GM19238 (cell line): ENCODE results near the gene ZNF584.

Source experiments
- DNase-seq: peaks from one replicate; pipeline ENCODE4 v3.0.0; 2011; ENCODE audit warnings: low spot score; ENCODE audit not compliant: insufficient read length

ZNF584 gene

GRCh38 chr19:58466089-58466759 is 57.8 kb downstream of the ZNF584 start:
- no peak for DNase-seq

DNA sequence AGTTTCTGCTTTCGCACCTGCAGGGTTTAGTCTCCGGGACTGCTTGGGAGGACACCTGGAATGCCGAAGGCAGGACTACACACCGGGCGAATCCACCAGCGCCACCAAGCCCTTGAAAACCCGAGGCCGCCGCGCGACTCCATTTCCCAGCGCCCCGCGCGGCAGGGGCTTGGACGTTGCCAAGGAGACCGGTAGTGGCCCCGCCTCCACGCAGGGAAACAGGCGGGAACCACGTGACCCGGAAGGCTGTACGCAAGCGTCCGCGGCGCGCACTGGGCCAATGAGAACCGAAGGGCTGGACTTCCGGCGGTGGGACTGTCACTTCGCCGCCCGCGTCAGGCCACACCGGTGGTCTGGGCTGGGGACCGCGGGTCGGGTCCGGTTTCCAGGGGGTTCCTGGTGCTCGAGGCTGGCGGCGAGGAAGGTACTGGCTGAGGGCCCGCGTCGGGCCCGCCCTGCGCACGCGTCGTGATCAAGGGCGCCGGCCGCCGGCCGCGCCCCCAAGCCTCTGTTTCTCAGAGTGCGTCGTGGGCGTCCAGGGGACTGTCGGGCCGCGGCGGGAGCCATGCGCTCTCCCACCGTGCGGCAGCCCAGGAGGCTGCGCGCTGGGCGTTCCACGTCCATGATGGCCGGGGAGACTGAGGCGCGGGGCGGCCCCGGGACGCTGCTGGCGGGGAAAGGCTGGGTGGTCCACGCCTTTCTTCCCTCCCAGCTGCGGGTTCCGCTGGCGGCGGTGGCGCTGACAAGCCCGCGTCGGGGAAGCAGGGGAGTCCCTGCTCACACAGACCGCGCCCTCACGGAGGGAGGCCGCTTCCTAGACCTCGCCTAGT is 58.5 kb downstream of the ZNF584 start, which contains the start of gene ZNF324:
TSS of gene ZNF324 (plus strand) at position 321 of the 830 bp plus-strand sequence. CDS start 2,106 bp downstream, outside the sequence.
- DNase-seq = peak; percentile 98
